ENCODE results near the gene TBC1D5.

The TBC1D5 gene

DNA sequence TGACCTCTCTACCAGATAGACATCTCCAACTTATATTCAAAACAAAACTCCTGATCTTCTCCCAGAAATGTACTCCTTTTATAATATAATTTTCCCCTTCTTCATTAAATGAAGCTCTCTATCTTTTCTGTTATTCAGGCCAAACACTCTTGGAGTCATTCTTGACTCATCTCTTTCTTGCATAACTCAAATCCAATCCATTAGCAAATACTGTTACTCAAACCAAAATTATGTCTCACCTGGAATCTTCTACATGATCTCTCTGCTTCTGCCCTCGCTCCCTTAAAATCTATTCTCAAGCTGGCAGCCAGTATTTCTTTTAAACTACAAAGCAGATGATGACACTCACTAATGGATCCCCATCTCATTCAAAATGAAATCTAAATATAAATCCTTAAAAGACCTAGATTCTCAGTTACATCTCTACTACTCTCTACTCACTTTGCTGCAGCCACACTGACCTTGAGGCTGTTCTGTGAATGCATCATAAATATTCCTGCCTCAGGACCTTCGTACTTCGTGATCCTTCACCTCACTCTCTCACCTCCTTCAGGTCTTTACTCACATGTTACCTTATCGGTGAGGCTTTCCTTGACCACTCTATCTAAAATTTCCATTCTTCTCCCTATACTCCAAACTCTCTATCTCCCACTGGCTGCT, 160.9 kb downstream of the TBC1D5 start:
- no peak overlapping the region for H3K4me3 ChIP-seq (ENCODE audit: low read depth in 1 of 2, low read length in 2 of 2)
- no peak overlapping the region for H3K27ac ChIP-seq (ENCODE audit: low read depth, low read length)
- H3K36me3 ChIP-seq (ENCODE audit: insufficient read depth, low read length), result no peaks in the 10 kb centered on the region
- no peak overlapping the region for H3K9ac ChIP-seq (ENCODE audit: low read length)
- H3K9me3 ChIP-seq (ENCODE audit: low read length), result no peaks in the 10 kb centered on the region
- H3K27me3 ChIP-seq (ENCODE audit: control insufficient read depth in 1 of 2, insufficient read depth in 2 of 2, low read length in 2 of 2), result no peaks in the 10 kb centered on the region
- peaks cover 15% of the 10 kb centered on the region for H3K4me1 ChIP-seq (ENCODE audit: insufficient read depth, low read length)

DNA sequence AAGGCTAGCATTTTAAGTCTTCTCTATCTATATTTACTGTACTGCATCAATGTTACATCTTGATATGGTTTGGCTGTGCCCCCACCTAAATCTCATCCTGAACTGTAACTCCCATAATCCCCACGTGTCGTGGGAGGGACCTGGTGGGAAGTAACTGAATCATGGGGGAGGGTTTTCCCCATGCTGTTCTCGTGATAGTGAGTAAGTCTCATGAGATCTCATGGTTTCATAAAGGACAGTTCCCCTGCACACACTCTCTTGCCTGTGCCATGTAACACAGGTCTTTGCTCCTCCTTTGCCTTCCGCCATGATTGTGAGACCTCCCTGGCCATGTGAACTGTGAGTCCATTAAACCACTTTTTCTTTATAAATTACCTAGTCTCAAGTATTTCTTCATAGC, 161.5 kb downstream of the TBC1D5 start:
- Histone ChIP-seq H3K36me3 (ENCODE audit: insufficient read depth, low read length) (no peaks in the 10 kb centered on the region), H3K4me1 (ENCODE audit: insufficient read depth, low read length) (peaks cover 15% of the 10 kb centered on the region), H3K9ac (ENCODE audit: low read length) (no peak overlapping the region), H3K9me3 (ENCODE audit: low read length) (no peaks in the 10 kb centered on the region), H3K27ac (ENCODE audit: low read depth, low read length) (no peak overlapping the region), H3K4me3 (ENCODE audit: low read depth in 1 of 2, low read length in 2 of 2) (no peak overlapping the region), H3K27me3 (ENCODE audit: control insufficient read depth in 1 of 2, insufficient read depth in 2 of 2, low read length in 2 of 2) (no peaks in the 10 kb centered on the region)

DNA sequence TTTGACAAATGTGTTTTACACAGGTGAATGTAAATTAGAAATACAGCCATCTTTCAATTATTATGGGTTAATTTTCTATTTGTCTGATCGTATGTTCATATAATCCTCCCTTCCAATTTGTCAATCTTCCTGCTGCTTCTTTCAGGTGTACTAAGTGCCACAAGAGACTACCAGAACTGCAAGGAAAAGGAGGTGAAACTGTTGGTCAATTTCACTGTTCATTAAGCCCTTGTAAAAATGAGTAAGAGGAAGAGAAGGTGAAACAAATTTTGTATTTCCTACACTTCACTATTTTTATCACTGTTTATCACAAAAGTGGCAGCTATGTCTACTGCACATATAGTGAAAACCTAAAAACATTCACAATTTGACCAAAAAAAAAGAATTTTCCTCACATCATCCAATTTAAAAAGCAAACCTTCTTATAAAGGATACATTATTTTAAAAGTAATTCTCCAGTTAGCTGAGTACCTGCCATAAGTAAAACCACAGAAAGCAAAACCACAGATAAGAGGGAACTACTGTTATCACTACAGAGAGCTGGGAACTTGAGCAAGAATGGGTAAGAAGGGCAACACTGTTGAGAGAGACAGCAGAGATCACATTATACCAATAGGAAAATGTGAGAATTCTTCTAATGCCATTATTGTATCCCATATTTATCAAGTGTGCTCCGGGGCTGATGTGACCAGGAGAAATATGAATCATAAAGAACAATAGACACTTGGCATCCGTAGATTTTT, 163.0 kb downstream of the TBC1D5 start:
- Histone ChIP-seq H3K4me1 (ENCODE audit: insufficient read depth, low read length) (peaks cover 15% of the 10 kb centered on the region), H3K9me3 (ENCODE audit: low read length) (no peaks in the 10 kb centered on the region), H3K4me3 (ENCODE audit: low read depth in 1 of 2, low read length in 2 of 2) (no peak overlapping the region), H3K36me3 (ENCODE audit: insufficient read depth, low read length) (no peaks in the 10 kb centered on the region), H3K27ac (ENCODE audit: low read depth, low read length) (no peak overlapping the region), H3K27me3 (ENCODE audit: control insufficient read depth in 1 of 2, insufficient read depth in 2 of 2, low read length in 2 of 2) (no peaks in the 10 kb centered on the region), H3K9ac (ENCODE audit: low read length) (no peak overlapping the region)

DNA sequence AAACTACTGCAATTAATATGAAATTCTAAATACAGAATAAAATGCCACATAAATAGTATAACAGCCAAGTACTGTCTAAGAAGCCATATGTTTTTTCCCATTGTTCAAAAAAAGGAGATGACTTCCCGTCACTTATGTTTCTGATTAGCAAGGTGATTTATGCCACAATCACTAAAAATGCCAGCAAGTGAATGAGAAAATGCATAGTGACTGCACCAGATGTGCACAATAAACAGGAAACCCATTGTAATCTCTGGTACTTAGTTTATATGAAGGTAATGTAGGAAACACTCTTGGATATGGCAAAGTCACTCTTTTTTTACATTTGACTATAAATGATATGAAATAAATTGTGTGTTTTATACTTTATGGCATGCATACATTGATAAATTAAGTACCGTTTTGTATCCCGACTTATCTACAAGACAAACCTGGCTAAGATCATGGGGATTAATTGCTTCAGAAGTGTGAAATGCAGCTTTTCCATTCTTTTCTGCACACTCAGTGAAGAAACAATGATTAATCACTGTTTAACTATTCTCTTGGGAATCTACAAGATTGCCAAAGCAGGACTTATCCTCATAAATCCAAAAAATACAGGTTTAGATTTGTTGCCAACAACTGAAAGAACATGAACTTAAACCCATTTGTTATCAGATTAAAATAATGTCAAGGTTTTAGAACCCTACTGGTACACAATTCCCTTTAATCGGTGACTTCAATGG, 164.5 kb downstream of the TBC1D5 start:
- H3K36me3 ChIP-seq (ENCODE audit: insufficient read depth, low read length), result no peaks in the 10 kb centered on the region
- H3K9ac ChIP-seq (ENCODE audit: low read length), result no peak overlapping the region
- no peak overlapping the region for H3K4me3 ChIP-seq (ENCODE audit: low read depth in 1 of 2, low read length in 2 of 2)
- H3K27me3 ChIP-seq (ENCODE audit: control insufficient read depth in 1 of 2, insufficient read depth in 2 of 2, low read length in 2 of 2), result no peaks in the 10 kb centered on the region
- H3K27ac ChIP-seq (ENCODE audit: low read depth, low read length), result no peak overlapping the region
- no peaks in the 10 kb centered on the region for H3K9me3 ChIP-seq (ENCODE audit: low read length)
- H3K4me1 ChIP-seq (ENCODE audit: insufficient read depth, low read length), result peaks cover 15% of the 10 kb centered on the region

DNA sequence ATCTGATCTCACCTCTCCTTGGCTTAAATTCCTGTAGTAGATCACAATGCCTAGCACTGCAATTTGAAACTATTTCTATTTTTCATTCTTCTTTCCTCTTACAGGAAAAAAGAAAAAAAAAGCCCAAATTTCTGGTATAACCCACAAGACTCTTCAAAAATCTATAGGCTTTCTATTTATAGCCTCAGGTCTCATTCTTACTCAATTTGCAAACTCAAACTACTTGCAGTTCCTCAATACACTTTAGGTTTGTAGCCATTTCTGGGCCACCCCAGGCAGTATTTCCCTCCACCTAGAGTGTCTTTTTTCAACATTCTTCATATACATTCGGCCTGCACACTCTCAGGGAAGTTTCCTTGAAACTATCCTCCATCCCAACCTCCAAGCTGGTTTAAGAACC, 169.0 kb downstream of the TBC1D5 start:
- Histone ChIP-seq H3K27ac (ENCODE audit: low read depth, low read length) (no peak overlapping the region), H3K9ac (ENCODE audit: low read length) (no peak overlapping the region), H3K4me3 (ENCODE audit: low read depth in 1 of 2, low read length in 2 of 2) (no peak overlapping the region), H3K4me1 (ENCODE audit: insufficient read depth, low read length) (peaks cover 7% of the 10 kb centered on the region), H3K9me3 (ENCODE audit: low read length) (no peaks in the 10 kb centered on the region), H3K36me3 (ENCODE audit: insufficient read depth, low read length) (no peaks in the 10 kb centered on the region), H3K27me3 (ENCODE audit: control insufficient read depth in 1 of 2, insufficient read depth in 2 of 2, low read length in 2 of 2) (no peaks in the 10 kb centered on the region)

DNA sequence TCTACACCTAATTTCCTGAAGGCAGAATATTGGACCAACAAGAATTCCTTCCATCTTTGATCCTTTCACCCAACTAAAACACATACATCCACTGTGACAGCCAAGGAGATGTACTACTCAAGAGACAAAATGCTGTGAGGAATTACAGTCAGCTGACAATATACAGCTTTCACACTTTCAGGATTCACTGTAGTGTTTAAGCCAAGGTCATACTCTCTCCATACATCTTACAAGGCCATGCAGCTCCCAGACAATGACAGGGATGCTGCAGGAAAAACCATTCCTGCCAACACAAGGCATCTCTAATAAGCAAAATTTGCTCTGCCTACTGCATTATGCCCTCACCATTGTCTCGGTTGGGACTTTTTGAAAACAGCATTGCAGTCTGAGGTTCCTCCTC, 170.7 kb downstream of the TBC1D5 start:
- Histone ChIP-seq H3K4me3 (ENCODE audit: low read depth in 1 of 2, low read length in 2 of 2) (no peak overlapping the region), H3K27me3 (ENCODE audit: control insufficient read depth in 1 of 2, insufficient read depth in 2 of 2, low read length in 2 of 2) (no peaks in the 10 kb centered on the region), H3K9me3 (ENCODE audit: low read length) (no peaks in the 10 kb centered on the region), H3K27ac (ENCODE audit: low read depth, low read length) (no peak overlapping the region), H3K9ac (ENCODE audit: low read length) (no peak overlapping the region), H3K4me1 (ENCODE audit: insufficient read depth, low read length) (no peaks in the 10 kb centered on the region), H3K36me3 (ENCODE audit: insufficient read depth, low read length) (no peaks in the 10 kb centered on the region)

DNA sequence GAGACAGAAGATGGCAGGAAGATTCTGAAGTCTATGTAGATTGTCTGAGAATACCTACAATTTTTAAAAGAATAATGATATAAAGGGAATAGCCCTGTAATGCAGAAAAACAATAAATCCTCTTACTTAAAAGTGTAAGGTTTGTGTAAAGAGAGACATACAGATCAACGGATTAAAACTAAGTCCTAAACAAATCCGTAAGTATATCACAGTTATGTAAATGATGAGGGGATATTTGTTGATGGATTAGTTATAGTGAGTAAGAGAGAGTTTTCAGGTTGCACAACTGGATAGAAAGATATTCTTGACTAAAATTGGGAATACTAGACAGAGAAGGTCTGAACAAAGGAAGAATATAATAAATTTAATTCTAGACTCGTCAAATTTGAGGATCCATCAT, 179.6 kb downstream of the TBC1D5 start:
- Histone ChIP-seq H3K4me3 (ENCODE audit: low read depth in 1 of 2, low read length in 2 of 2) (no peak overlapping the region), H3K36me3 (ENCODE audit: insufficient read depth, low read length) (no peaks in the 10 kb centered on the region), H3K9ac (ENCODE audit: low read length) (no peak overlapping the region), H3K27ac (ENCODE audit: low read depth, low read length) (no peak overlapping the region), H3K4me1 (ENCODE audit: insufficient read depth, low read length) (no peaks in the 10 kb centered on the region), H3K9me3 (ENCODE audit: low read length) (no peaks in the 10 kb centered on the region), H3K27me3 (ENCODE audit: control insufficient read depth in 1 of 2, insufficient read depth in 2 of 2, low read length in 2 of 2) (no peaks in the 10 kb centered on the region)

DNA sequence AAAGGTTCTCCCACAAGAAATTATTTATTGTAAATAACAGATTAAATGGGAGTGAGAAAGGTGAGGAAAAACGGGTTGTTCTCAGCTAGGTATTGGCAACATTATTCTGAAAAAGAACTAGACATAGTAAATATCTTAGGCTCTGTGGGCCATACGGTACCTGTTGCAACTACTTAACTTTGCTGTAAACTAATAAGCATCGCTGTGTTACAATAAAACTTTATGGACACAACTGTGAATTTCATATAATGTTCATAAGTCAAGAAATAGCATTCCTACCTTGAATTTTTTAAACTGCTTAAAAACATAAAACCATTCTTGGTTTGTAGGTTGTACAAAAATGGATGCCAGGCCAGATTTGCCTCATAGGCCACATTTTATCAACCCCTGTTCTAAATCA, 183.9 kb downstream of the TBC1D5 start:
- no peaks in the 10 kb centered on the region for H3K9me3 ChIP-seq (ENCODE audit: low read length)
- H3K4me3 ChIP-seq (ENCODE audit: low read depth in 1 of 2, low read length in 2 of 2), result no peak overlapping the region
- H3K4me1 ChIP-seq (ENCODE audit: insufficient read depth, low read length), result no peaks in the 10 kb centered on the region
- H3K9ac ChIP-seq (ENCODE audit: low read length), result no peak overlapping the region
- no peak overlapping the region for H3K27ac ChIP-seq (ENCODE audit: low read depth, low read length)
- no peaks in the 10 kb centered on the region for H3K27me3 ChIP-seq (ENCODE audit: control insufficient read depth in 1 of 2, insufficient read depth in 2 of 2, low read length in 2 of 2)
- no peaks in the 10 kb centered on the region for H3K36me3 ChIP-seq (ENCODE audit: insufficient read depth, low read length)

DNA sequence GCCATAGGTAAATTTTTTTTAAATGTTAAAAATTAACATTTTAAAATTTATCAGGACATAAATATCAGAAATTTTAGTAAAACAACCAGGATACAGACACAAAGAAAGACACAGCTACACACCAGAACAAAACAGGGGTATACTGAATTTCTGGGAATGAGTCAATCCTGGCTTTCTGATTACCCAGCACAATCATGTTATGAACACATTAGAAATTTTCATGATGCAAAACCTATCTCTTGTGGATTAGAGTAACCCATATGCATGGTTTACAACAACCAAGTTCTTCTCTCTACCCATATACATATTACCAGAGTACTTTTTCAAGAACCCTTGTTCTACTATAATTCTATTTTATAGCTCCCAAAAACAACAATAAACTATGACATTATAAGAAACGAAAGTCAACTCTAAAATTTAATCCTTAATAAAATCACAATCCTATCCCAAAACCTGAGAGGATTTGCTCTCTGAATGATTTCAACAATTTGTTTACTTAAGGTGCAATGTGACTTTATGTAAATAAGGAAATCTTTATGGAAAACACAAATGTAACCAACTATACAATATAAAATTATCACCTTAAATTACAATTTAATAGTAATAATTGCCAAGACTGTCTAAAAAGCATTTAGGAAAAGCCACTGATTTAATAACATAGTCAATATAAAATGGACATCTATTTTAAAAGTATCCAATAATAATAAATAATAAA, 184.5 kb downstream of the TBC1D5 start:
- H3K4me3 ChIP-seq (ENCODE audit: low read depth in 1 of 2, low read length in 2 of 2), result no peak overlapping the region
- H3K27ac ChIP-seq (ENCODE audit: low read depth, low read length), result no peak overlapping the region
- no peaks in the 10 kb centered on the region for H3K36me3 ChIP-seq (ENCODE audit: insufficient read depth, low read length)
- H3K9ac ChIP-seq (ENCODE audit: low read length), result no peak overlapping the region
- H3K4me1 ChIP-seq (ENCODE audit: insufficient read depth, low read length), result peaks cover 6% of the 10 kb centered on the region
- no peaks in the 10 kb centered on the region for H3K27me3 ChIP-seq (ENCODE audit: control insufficient read depth in 1 of 2, insufficient read depth in 2 of 2, low read length in 2 of 2)
- H3K9me3 ChIP-seq (ENCODE audit: low read length), result no peaks in the 10 kb centered on the region

DNA sequence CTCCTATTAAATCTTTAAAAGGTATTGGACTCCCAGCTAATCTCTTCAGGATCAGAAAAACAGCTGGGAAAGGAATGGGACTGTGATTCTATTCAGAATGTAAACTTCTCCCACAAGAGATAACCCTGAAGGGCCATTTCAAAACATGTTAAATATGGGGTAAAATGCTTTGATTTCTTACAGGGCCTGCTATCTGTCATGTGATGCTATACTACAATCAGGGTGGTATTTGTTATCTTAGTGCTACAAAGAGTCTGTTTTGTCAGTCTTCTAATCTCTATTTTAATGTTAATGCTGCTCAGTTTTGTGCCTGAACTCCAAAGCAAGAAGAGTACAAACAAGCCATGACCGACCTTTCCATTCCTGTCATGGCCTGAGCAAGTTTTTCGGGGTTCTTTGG, 186.9 kb downstream of the TBC1D5 start:
- H3K27ac ChIP-seq (ENCODE audit: low read depth, low read length), result no peak overlapping the region
- no peaks in the 10 kb centered on the region for H3K9me3 ChIP-seq (ENCODE audit: low read length)
- peaks cover 14% of the 10 kb centered on the region for H3K4me1 ChIP-seq (ENCODE audit: insufficient read depth, low read length)
- H3K27me3 ChIP-seq (ENCODE audit: control insufficient read depth in 1 of 2, insufficient read depth in 2 of 2, low read length in 2 of 2), result no peaks in the 10 kb centered on the region
- no peak overlapping the region for H3K4me3 ChIP-seq (ENCODE audit: low read depth in 1 of 2, low read length in 2 of 2)
- H3K36me3 ChIP-seq (ENCODE audit: insufficient read depth, low read length), result no peaks in the 10 kb centered on the region
- no peak overlapping the region for H3K9ac ChIP-seq (ENCODE audit: low read length)

DNA sequence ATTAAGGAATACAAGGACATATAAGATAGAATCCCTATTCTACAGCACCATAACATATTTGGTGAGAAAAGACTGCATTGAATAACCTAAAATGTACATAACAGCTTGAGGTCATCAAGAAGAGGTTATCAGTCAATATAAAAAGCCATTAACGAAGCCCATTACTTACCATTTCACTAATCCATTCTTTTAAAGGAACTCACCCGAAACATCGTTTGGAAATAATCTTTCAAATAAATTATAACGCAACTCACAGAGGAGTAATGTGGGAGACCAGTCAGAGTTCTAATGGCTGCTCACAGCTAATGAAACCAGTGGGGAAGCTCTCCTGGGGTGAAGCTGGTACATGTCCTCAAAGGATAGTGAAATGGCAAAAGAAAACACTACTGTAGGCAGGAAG, 188.4 kb downstream of the TBC1D5 start:
- H3K36me3 ChIP-seq (ENCODE audit: insufficient read depth, low read length), result no peaks in the 10 kb centered on the region
- no peak overlapping the region for H3K27ac ChIP-seq (ENCODE audit: low read depth, low read length)
- H3K4me3 ChIP-seq (ENCODE audit: low read depth in 1 of 2, low read length in 2 of 2), result no peak overlapping the region
- H3K9me3 ChIP-seq (ENCODE audit: low read length), result no peaks in the 10 kb centered on the region
- peaks cover 14% of the 10 kb centered on the region for H3K4me1 ChIP-seq (ENCODE audit: insufficient read depth, low read length)
- no peaks in the 10 kb centered on the region for H3K27me3 ChIP-seq (ENCODE audit: control insufficient read depth in 1 of 2, insufficient read depth in 2 of 2, low read length in 2 of 2)
- H3K9ac ChIP-seq (ENCODE audit: low read length), result no peak overlapping the region

Measured in muscle layer of colon (tissue), 2 donors.